ENCODE measurements around the gene CHST8. TPM values are rescaled to one million over a fixed set of nuclear protein-coding genes. Genes with fewer than 3 reads are reported as not detected.

CHST8 gene
- total RNA-seq, 1 donor, result not detected

DNA sequence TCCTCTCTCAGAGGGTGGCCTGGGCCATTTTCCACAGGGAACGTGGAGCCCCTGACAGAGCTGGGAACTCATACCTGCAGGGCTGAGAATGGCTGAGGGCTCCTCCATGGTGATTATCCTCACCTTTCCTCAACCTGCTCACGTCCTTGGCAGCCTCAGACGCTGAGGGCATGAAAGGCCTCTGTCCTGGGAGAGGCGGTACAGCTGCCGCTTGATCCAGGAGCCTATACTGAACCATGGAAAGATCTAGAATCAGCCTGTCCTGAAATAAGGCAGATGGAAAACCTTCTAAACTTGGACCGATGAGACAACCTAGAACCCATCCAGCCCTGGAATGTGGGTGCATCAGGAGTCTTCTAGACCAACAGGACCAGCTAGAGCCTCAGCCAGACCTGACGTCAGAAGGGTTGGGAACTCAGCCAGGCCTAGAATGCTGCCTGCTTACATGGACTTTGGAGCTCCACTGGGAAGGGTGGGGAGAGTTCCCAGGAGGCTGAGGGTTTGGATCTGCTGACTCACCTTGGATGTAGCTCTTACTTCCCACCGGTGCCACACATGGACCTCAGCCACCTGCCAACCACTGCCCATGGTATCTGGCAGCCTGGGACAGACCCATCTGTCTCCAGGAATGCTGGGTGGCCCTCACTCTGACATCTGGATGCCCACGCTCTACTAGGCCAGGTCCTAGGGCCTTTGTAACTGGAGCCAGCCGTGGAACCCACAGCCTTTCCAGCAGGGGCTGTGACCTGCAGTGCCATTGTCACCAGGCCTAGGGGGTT lies 182.5 kb downstream of the CHST8 start:
- H3K4me3 ChIP-seq (ENCODE audit: low read depth, low read length), result no peak overlapping the region
- TF ChIP-seq, protein P1, sequence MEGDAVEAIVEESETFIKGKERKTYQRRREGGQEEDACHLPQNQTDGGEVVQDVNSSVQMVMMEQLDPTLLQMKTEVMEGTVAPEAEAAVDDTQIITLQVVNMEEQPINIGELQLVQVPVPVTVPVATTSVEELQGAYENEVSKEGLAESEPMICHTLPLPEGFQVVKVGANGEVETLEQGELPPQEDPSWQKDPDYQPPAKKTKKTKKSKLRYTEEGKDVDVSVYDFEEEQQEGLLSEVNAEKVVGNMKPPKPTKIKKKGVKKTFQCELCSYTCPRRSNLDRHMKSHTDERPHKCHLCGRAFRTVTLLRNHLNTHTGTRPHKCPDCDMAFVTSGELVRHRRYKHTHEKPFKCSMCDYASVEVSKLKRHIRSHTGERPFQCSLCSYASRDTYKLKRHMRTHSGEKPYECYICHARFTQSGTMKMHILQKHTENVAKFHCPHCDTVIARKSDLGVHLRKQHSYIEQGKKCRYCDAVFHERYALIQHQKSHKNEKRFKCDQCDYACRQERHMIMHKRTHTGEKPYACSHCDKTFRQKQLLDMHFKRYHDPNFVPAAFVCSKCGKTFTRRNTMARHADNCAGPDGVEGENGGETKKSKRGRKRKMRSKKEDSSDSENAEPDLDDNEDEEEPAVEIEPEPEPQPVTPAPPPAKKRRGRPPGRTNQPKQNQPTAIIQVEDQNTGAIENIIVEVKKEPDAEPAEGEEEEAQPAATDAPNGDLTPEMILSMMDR (IDR thresholded peaks at IDR 0.05; ENCODE audit: insufficient read depth, low read depth, low read length), result no peak
- peak; percentile 47 for DNase-seq (ENCODE audit: low read depth)

DNA sequence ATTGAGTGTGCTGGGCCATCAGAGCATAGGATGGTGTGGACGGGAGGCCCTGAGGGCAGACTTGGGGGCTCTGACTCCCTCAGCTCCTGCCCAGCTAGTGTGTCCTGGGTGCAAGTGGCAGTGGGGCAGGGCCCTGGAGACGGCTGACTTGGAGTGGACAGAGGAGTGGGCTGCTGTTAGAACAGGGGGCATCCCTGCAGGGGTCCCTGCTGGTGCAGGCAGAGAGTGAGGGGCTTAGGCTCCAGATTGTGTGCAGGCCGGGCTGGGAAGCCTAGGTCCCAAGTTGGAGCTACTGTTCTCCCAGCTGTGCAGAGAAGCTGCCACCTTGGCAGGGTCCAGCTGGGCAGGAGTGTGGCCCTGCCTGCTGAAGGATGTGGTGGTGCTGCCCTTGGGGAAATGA lies 183.6 kb downstream of the CHST8 start:
- no peak for DNase-seq (ENCODE audit: low read depth)
- TF ChIP-seq, protein P1 (IDR thresholded peaks at IDR 0.05; ENCODE audit: insufficient read depth, low read depth, low read length), result no peak

DNA sequence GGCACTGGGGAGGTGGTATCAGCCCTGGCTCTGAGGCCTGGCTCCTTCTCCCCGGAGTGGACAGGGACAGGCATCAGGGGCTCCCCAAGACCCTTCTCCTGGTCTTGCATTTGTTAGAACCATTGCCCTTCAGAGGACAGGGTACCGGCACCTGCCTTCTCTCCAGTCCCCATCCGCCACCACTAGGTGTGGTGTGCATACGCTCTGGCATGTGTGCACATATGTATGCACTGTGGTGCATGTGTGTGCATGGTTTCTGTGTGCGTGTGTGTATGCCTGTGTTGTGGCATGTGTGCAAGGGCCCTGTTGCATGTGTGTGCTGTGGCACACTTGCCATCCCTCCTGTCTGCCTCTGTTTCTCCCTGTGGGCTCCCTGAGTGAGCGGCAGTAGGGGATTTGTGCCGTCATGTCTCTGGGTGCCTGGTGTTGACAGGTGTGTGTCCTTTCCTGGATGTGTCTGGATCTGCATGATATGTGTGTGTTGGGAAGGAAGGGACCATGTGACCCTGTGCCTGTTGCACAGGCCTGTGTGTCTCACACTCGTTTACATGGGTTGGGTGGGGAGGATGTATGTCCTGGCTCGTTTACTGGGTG lies 184.2 kb downstream of the CHST8 start:
- TF ChIP-seq, protein P1 (IDR thresholded peaks at IDR 0.05; ENCODE audit: insufficient read depth, low read depth, low read length), result no peak
- DNase-seq (ENCODE audit: low read depth), result no peak
- no peak overlapping the region for H3K4me3 ChIP-seq (ENCODE audit: low read depth, low read length)

More for the DNA sequence above, 183.6 kb downstream of the CHST8 start:
- no peak overlapping the region for H3K4me3 ChIP-seq (ENCODE audit: low read depth, low read length)

DNA sequence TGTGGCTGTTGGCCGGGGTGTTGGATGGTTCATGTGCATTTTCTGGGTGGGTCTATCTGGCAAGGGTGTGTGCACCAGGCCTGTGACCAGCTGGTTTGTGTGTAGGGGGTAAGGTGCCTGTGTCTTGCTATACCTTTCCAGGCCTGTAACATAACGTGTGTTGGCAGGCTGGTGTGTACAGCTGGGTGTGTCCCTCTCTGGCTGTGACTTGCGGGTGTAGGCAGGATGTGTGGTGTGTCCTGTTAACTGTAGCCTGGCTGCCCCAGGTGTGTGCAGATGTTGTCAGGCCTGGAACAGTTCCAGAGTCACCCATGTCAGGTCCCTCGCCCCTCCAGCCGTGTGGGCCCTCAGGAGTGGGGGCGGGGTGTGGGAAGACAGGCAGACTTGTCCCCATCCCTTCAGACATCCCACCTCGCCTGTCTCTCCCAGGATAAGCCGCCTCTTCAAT lies 184.7 kb downstream of the CHST8 start:
- no peak overlapping the region for H3K4me3 ChIP-seq (ENCODE audit: low read depth, low read length)
- no peak for DNase-seq (ENCODE audit: low read depth)
- TF ChIP-seq, protein P1 (IDR thresholded peaks at IDR 0.05; ENCODE audit: insufficient read depth, low read depth, low read length), result no peak

DNA sequence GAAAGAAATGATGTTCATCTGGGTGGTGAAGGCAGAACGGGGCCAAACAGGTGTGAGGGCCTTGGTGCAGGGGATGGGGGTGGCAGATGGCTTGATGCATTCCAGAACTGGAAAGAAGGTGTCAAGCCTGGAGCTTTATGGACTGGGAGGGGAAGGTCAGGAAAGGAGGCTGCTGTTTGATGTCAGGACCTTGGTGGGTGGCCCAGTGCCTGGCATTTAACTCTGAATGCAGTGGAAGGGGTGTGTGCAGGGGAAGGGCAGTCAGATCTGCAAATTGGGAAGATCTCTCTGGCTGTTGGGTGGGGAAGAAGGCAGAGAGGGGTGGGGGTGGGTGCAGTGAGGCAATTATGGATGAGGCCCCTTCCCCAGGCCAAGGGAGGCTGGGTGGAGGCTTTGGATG lies 186.6 kb downstream of the CHST8 start:
- TF ChIP-seq, protein P1 (IDR thresholded peaks at IDR 0.05; ENCODE audit: insufficient read depth, low read depth, low read length), result no peak
- H3K4me3 ChIP-seq (ENCODE audit: low read depth, low read length), result no peak overlapping the region
- no peak for DNase-seq (ENCODE audit: low read depth)

DNA sequence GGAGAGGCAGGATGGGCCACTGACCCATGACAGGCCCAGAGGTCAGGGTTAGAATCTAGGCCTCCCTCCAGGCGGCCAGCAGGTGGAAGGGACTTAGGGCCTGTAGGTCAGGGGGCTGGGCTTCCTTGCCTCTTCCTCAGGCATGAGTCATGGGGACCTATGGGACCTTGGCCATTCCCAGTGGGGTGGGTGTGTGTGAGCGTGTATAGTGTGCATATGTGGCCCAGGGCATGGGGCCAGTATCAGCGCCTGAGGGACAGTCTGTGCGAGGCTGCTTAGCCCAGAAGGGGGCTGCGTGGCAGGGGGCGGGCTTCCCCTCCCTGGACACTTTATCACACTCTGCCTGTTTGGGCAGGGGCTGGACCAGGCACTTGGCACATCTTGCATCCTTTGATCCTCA lies 188.2 kb downstream of the CHST8 start:
- no peak overlapping the region for H3K4me3 ChIP-seq (ENCODE audit: low read depth, low read length)
- TF ChIP-seq, protein P1 (IDR thresholded peaks at IDR 0.05; ENCODE audit: insufficient read depth, low read depth, low read length), result no peak

More for the DNA sequence above, 188.2 kb downstream of the CHST8 start:
- no peak for DNase-seq (ENCODE audit: low read depth)

Data from fibroblast of villous mesenchyme (primary cell).